Kidney (tissue), 14 donors: Measurements from ENCODE around the gene OR2W1. TPM values are rescaled to one million over a fixed set of nuclear protein-coding genes. Genes with fewer than 3 reads are reported as not detected.

Experiments used
- DNase-seq, 5 donors: peaks; one replicate each; pipeline ENCODE4 v3.0.0-alpha.2; 2013 to 2020
- FAIRE-seq: peaks from 2 replicates; lab custom pipeline; 2012; peaks lifted over from hg19 to GRCh38; lab: Jason Lieb, UNC
- H3K27ac ChIP-seq, 2 donors: one replicate each; pipeline ENCODE4 v1.7.0; 2013; ENCODE audit warnings: low read depth in 2 of 2, low read length in 2 of 2, inconsistent platforms in 1 of 2
- H3K27me3 ChIP-seq: one replicate; pipeline ENCODE4 v1.7.1; 2013; ENCODE audit warnings: low read length, inconsistent platforms; ENCODE audit not compliant: control insufficient read depth, insufficient read depth
- H3K36me3 ChIP-seq, 3 donors: one replicate each; pipeline versions ENCODE4 v1.7.0 to v1.7.1; 2013; ENCODE audit warnings: low read length in 3 of 3, control low read depth in 1 of 3, inconsistent platforms in 1 of 3; ENCODE audit not compliant: insufficient read depth in 3 of 3, control insufficient read depth in 2 of 3
- H3K4me1 ChIP-seq, 3 donors: one replicate each; pipeline versions ENCODE4 v1.7.0 to v1.7.1; 2013; ENCODE audit warnings: low read length in 3 of 3, inconsistent platforms in 1 of 3, low read depth in 1 of 3; ENCODE audit not compliant: control insufficient read depth in 2 of 3, insufficient read depth in 2 of 3
- H3K4me3 ChIP-seq, 3 donors: one replicate each; pipeline versions ENCODE4 v1.7.0 to v1.8.1; 2013; ENCODE audit warnings: low read length in 3 of 3, control low read depth in 1 of 3, inconsistent platforms in 1 of 3
- H3K9ac ChIP-seq, 3 donors: one replicate each; pipeline versions ENCODE4 v1.7.0 to v1.7.1; 2013; ENCODE audit warnings: low read length in 3 of 3, control low read depth in 1 of 3, inconsistent platforms in 1 of 3
- H3K9me3 ChIP-seq, 3 donors: one replicate each; pipeline versions ENCODE4 v1.7.0 to v1.7.1; 2013; ENCODE audit warnings: low read length in 3 of 3, control low read depth in 1 of 3, inconsistent platforms in 1 of 3; ENCODE audit not compliant: control insufficient read depth in 2 of 3, insufficient read depth in 1 of 3
- CTCF ChIP-seq: IDR thresholded peaks from 3 replicates; pipeline ENCODE4 v1.5.1; 2012; ENCODE audit warnings: mild to moderate bottlenecking, moderate library complexity, borderline replicate concordance; ENCODE audit not compliant: insufficient read depth; ENCODE audit errors: extremely low read depth
- intact Hi-C: fragments of 100-400 bp; cut with DNase I; formaldehyde crosslinking; loops from one replicate; pipeline ENCODE4 v1.11.1; 2022
- polyA plus RNA-seq: library from polyadenylated mRNA; stranded (reverse); fragments of 350-450 nt; fragmentation: Illumina TruSeq; extraction: RNeasy Lipid Tissue Mini Kit (QIAGEN cat#74804); gene quantifications from one replicate; pipeline ENCODE4 v1.2.3, GENCODE V29; 2014; ENCODE audit warnings: low read depth, low replicate concordance; ENCODE audit not compliant: insufficient read depth
- total RNA-seq: library from RNA; stranded (reverse); fragmentation: NEBNext Ultra II Directional; extraction: Animal tissue kit (Norgen Biotek cat#: 25700); gene quantifications from one replicate; pipeline ENCODE4 v1.2.1, GENCODE V29; 2021
- donor health status: control.
- donor health status: control.
- donor health status: control.
- donor health status: control.
- donor health status: control.
- donor health status: DM: yes; HTN: yes; CAD: no.
- donor health status: Normal renal cell carcinoma (clear cell type).

The OR2W1 gene
- total and polyA plus RNA-seq, 2 donors from 2014 or later = not detected

GRCh38 chr6:29019629-29020028, 25.3 kb downstream of the OR2W1 start:
- DNase-seq (no peak), FAIRE-seq (no peak)
- Histone ChIP-seq H3K9ac (no peak overlapping the region), H3K9me3 (no peaks in the 10 kb centered on the region), H3K36me3 (no peaks in the 10 kb centered on the region), H3K27me3 (peaks cover 8% of the 10 kb centered on the region), H3K4me3 (no peak overlapping the region), H3K27ac (no peak overlapping the region), H3K4me1 (peaks cover 0 to 9% (median 0%) of the 10 kb centered on the region in 3 donors)
- intact Hi-C loops = loop anchor here (10.0 kb wide), 2 partner anchors 185 to 335 kb away; no protein-coding TSS in a partner anchor
- TF ChIP-seq CTCF = no peak

GRCh38 chr6:29017428-29017802, 27.6 kb downstream of the OR2W1 start:
- H3K4me1 ChIP-seq = peaks cover 0 to 9% (median 0%) of the 10 kb centered on the region in 3 donors
- H3K4me3 ChIP-seq = no peak overlapping the region
- no peak overlapping the region for H3K27ac ChIP-seq
- no peaks in the 10 kb centered on the region for H3K9me3 ChIP-seq
- no peak for DNase-seq
- H3K36me3 ChIP-seq = no peaks in the 10 kb centered on the region
- TF ChIP-seq CTCF = no peak
- intact Hi-C loops = loop anchor here (10.0 kb wide), 1 partner anchor 333 kb away; no protein-coding TSS in a partner anchor
- peaks cover 24% of the 10 kb centered on the region for H3K27me3 ChIP-seq
- no peak overlapping the region for H3K9ac ChIP-seq
- no peak for FAIRE-seq

GRCh38 chr6:29016559-29017427, 28.2 kb downstream of the OR2W1 start:
- H3K36me3 ChIP-seq = no peaks in the 10 kb centered on the region
- DNase-seq (peak; percentile 87 to 93 (median 89)), FAIRE-seq (no peak)
- peaks cover 26% of the 10 kb centered on the region for H3K27me3 ChIP-seq
- no peak overlapping the region for H3K27ac ChIP-seq
- H3K9me3 ChIP-seq = no peaks in the 10 kb centered on the region
- peaks cover 0 to 9% (median 0%) of the 10 kb centered on the region in 3 donors for H3K4me1 ChIP-seq
- H3K4me3 ChIP-seq = peak overlapping the region; percentile 76 to 83 (median 80)
- H3K9ac ChIP-seq = peak overlapping the region; percentile 56 to 73 (median 71)
- peak; percentile 80 for TF ChIP-seq CTCF
- intact Hi-C loops = loop anchor here (10.0 kb wide), 1 partner anchor 332 kb away; no protein-coding TSS in a partner anchor
